Neural crest cell (in vitro differentiated cells): ENCODE data around the gene ZNF536. TPM values are rescaled to one million over a fixed set of nuclear protein-coding genes. Genes with fewer than 3 reads are reported as not detected.
A peak's percentile ranks its signal among the peaks of the same experiment; 100 is the strongest.

Experiments used
- DNase-seq: peaks from one replicate; pipeline ENCODE4 v3.0.0; 2021; ENCODE audit warnings: low read depth, mixed read lengths, low spot score
- H3K27ac Mint-ChIP-seq: one replicate; pipeline ENCODE4 v1.8.0; 2021; ENCODE audit warnings: mild to moderate bottlenecking, mixed read lengths; ENCODE audit not compliant: unreplicated experiment
- H3K27me3 Mint-ChIP-seq: 2 replicates; pipeline ENCODE4 v1.8.0; 2021; ENCODE audit warnings: low read depth, mild to moderate bottlenecking, mixed read lengths
- H3K36me3 Mint-ChIP-seq: 2 replicates; pipeline ENCODE4 v1.8.0; 2021; ENCODE audit warnings: low read depth, mild to moderate bottlenecking, mixed read lengths
- H3K4me1 Mint-ChIP-seq: 2 replicates; pipeline ENCODE4 v1.8.0; 2021; ENCODE audit warnings: mixed read lengths
- H3K4me3 Mint-ChIP-seq: one replicate; pipeline ENCODE4 v1.8.0; 2021; ENCODE audit warnings: mild to moderate bottlenecking, mixed read lengths
- H3K9me3 Mint-ChIP-seq: 2 replicates; pipeline ENCODE4 v1.8.0; 2021; ENCODE audit warnings: mixed read lengths
- total RNA-seq: library from RNA; stranded (reverse); gene quantifications from 2 replicates; pipeline ENCODE4 v1.2.1, GENCODE V29; 2021
- TF ChIP-seq, protein P1 (sequence below): fragments of 200-600 bp; sonication (generic); conservative IDR thresholded peaks from 2 replicates; pipeline ENCODE4 v1.5.0; 2021; ENCODE audit warnings: antibody characterized with exemption, mild to moderate bottlenecking

Gene ZNF536
- total RNA-seq, 1 donor from 2014 or later, result 22.0 TPM

DNA sequence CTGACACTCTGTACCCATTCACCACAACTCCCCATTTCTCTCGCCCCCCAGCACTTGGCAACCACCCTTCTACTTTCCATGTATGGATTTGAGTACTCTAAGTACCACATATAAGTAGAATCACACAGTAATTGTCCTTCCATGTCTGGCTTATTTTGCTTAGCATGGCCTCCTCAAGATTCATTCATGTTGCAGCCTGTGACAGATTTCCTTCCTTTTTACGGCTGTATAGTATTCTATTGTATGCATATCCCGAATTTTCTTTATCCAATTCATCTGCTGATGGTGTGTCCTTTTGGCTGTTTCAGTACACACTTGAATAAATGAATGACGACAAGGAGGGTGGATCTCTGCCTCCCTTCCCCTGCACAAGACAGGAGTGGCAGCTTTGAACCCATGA, 95.1 kb downstream of the ZNF536 start:
- Mint-ChIP-seq H3K36me3 (peaks cover 3% of the 10 kb centered on the region), H3K9me3 (peaks cover 3% of the 10 kb centered on the region), H3K4me1 (no peaks in the 10 kb centered on the region), H3K4me3 (no peak overlapping the region), H3K27ac (peak overlapping the region; percentile 67), H3K27me3 (no peaks in the 10 kb centered on the region)
- TF ChIP-seq, protein P1, sequence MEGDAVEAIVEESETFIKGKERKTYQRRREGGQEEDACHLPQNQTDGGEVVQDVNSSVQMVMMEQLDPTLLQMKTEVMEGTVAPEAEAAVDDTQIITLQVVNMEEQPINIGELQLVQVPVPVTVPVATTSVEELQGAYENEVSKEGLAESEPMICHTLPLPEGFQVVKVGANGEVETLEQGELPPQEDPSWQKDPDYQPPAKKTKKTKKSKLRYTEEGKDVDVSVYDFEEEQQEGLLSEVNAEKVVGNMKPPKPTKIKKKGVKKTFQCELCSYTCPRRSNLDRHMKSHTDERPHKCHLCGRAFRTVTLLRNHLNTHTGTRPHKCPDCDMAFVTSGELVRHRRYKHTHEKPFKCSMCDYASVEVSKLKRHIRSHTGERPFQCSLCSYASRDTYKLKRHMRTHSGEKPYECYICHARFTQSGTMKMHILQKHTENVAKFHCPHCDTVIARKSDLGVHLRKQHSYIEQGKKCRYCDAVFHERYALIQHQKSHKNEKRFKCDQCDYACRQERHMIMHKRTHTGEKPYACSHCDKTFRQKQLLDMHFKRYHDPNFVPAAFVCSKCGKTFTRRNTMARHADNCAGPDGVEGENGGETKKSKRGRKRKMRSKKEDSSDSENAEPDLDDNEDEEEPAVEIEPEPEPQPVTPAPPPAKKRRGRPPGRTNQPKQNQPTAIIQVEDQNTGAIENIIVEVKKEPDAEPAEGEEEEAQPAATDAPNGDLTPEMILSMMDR, result no peak
- no peak for DNase-seq

- Mint-ChIP-seq H3K27ac (no peak overlapping the region), H3K9me3 (peaks cover 3% of the 10 kb centered on the region), H3K27me3 (no peaks in the 10 kb centered on the region), H3K4me1 (no peaks in the 10 kb centered on the region), H3K4me3 (no peak overlapping the region), H3K36me3 (peaks cover 3% of the 10 kb centered on the region)
- no peak for DNase-seq
- TF ChIP-seq, protein P1, result no peak
Observed at GRCh38 chr19:30469774-30470173, 97.6 kb downstream of the ZNF536 start.

GRCh38 chr19:30471441-30471840, 99.3 kb downstream of the ZNF536 start:
- H3K27ac Mint-ChIP-seq, result no peak overlapping the region
- H3K9me3 Mint-ChIP-seq, result peaks cover 3% of the 10 kb centered on the region
- TF ChIP-seq, protein P1, result no peak
- H3K36me3 Mint-ChIP-seq, result peaks cover 3% of the 10 kb centered on the region
- no peak for DNase-seq
- H3K4me1 Mint-ChIP-seq, result no peaks in the 10 kb centered on the region
- no peaks in the 10 kb centered on the region for H3K27me3 Mint-ChIP-seq
- no peak overlapping the region for H3K4me3 Mint-ChIP-seq

GRCh38 chr19:30473334-30473867, 101.2 kb downstream of the ZNF536 start:
- Mint-ChIP-seq H3K36me3 (no peaks in the 10 kb centered on the region), H3K27me3 (no peaks in the 10 kb centered on the region), H3K9me3 (no peaks in the 10 kb centered on the region), H3K27ac (no peak overlapping the region), H3K4me3 (no peak overlapping the region), H3K4me1 (peaks cover 3% of the 10 kb centered on the region)
- no peak for DNase-seq
- TF ChIP-seq, protein P1, result no peak

DNA sequence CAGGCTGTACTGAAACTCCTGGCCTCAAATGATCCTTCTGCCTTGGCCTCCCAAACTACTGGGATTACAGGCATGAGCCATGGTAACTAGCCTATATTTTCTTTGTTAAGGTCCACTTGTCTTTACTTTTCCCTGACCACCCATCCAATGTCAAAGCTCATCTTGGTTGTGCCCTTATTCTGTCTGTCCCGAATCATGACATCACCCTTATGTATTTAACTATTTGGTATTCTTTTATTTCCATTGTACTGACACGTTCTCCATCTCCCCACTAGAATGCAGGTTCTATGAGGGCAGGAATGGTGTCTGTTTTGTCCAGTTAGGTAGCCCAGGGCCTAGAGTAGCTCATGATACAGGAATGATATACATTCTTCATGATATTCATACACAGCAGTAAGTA, 104.8 kb downstream of the ZNF536 start:
- Mint-ChIP-seq H3K9me3 (no peaks in the 10 kb centered on the region), H3K27me3 (no peaks in the 10 kb centered on the region), H3K27ac (no peak overlapping the region), H3K4me3 (no peak overlapping the region), H3K36me3 (no peaks in the 10 kb centered on the region), H3K4me1 (peaks cover 30% of the 10 kb centered on the region)
- no peak for DNase-seq
- TF ChIP-seq, protein P1, result no peak
